H1 (cell line): ENCODE measurements around the gene NDC80. TPM values are rescaled to one million over a fixed set of nuclear protein-coding genes. Genes with fewer than 3 reads are reported as not detected.

Experiments
- CTCF ChIA-PET: fragments of 300-600 bp; sonication (Branson Sonifier 250); formaldehyde crosslinking; loops from one replicate; lab custom pipeline; 2021; ENCODE audit not compliant: partially characterized antibody; lab: Charles Lee
- POLR2A ChIA-PET: fragments of 300-600 bp; sonication (Branson Sonifier 250); formaldehyde crosslinking; loops from one replicate; lab custom pipeline; 2021; ENCODE audit warnings: inconsistent platforms; ENCODE audit not compliant: partially characterized antibody; lab: Charles Lee
- DNase-seq, 2 experiments: peaks; one replicate each; pipeline versions ENCODE4 v3.0.0 to v3.0.0-alpha.2; 2010 to 2022; ENCODE audit warnings: low spot score in 2 of 2, low read depth in 1 of 2, mixed read lengths in 1 of 2
- FAIRE-seq: peaks from 2 replicates; lab custom pipeline; 2011; peaks lifted over from hg19 to GRCh38; lab: Jason Lieb, UNC
- H2AFZ ChIP-seq: 2 replicates; pipeline ENCODE4 v1.8.1; 2012; ENCODE audit warnings: low read length, inconsistent platforms
- H2AK5ac ChIP-seq: 2 replicates; pipeline ENCODE4 v1.6.1; 2013; ENCODE audit warnings: low read depth, low read length
- H2BK120ac ChIP-seq: replicated peaks from 2 replicates; pipeline ENCODE3; 2013; ENCODE audit warnings: low read depth, low read length, inconsistent platforms
- H2BK12ac ChIP-seq: 2 replicates; pipeline ENCODE4 v1.6.1; 2013; ENCODE audit warnings: low read depth, low read length
- H2BK15ac ChIP-seq: 2 replicates; pipeline ENCODE4 v1.6.1; 2013; ENCODE audit warnings: low read length
- H2BK20ac ChIP-seq: 2 replicates; pipeline ENCODE4 v1.6.1; 2013; ENCODE audit warnings: low read length
- H2BK5ac ChIP-seq: 2 replicates; pipeline ENCODE4 v1.6.1; 2013; ENCODE audit warnings: low read depth, low read length
- H3K14ac ChIP-seq: 2 replicates; pipeline ENCODE4 v1.6.1; 2013; ENCODE audit warnings: inconsistent platforms; ENCODE audit not compliant: insufficient read length
- H3K18ac ChIP-seq: 2 replicates; pipeline ENCODE4 v1.6.1; 2013; ENCODE audit warnings: low read length; ENCODE audit errors: extremely low read depth
- H3K23ac ChIP-seq: 2 replicates; pipeline ENCODE4 v1.6.1; 2013; ENCODE audit warnings: inconsistent platforms; ENCODE audit not compliant: insufficient read length
- H3K23me2 ChIP-seq: 2 replicates; pipeline ENCODE4 v1.6.1; 2013; ENCODE audit warnings: low read depth, low read length
- H3K27ac ChIP-seq: 2 replicates; pipeline ENCODE4 v1.6.1; 2011; ENCODE audit warnings: low read depth, low read length, inconsistent platforms
- H3K27me3 ChIP-seq, 4 experiments: replicated peaks in 1 of 4; 1 replicate in 1 of 4; 2 replicates in 3 of 4; pipeline versions ENCODE4 v1.6.1 to v1.8.1; 2011 to 2013; ENCODE audit warnings: low read length in 3 of 4, mild to moderate bottlenecking in 3 of 4, inconsistent platforms in 2 of 4, mixed read lengths in 2 of 4, moderate library complexity in 1 of 4; ENCODE audit not compliant: control insufficient read depth in 3 of 4, insufficient read depth in 3 of 4; ENCODE audit errors: extremely low read depth in 1 of 4
- H3K36me3 ChIP-seq, 4 experiments: 2 replicates each; pipeline versions ENCODE4 v1.6.1 to v1.8.1; 2011 to 2013; ENCODE audit warnings: mild to moderate bottlenecking in 4 of 4, low read length in 3 of 4, moderate library complexity in 2 of 4, control low read depth in 1 of 4, inconsistent platforms in 1 of 4; ENCODE audit not compliant: insufficient read depth in 4 of 4, control insufficient read depth in 2 of 4
- H3K4ac ChIP-seq: replicated peaks from 2 replicates; pipeline ENCODE3; 2013; ENCODE audit warnings: low read length, low read depth, mixed read lengths, inconsistent platforms; ENCODE audit not compliant: insufficient read length
- H3K4me1 ChIP-seq, 4 experiments: replicated peaks in 1 of 4; 1 replicate in 1 of 4; 2 replicates in 3 of 4; pipeline versions ENCODE4 v1.6.1 to v1.8.1; 2011 to 2013; ENCODE audit warnings: low read length in 3 of 4, inconsistent platforms in 2 of 4, mixed read lengths in 1 of 4; ENCODE audit not compliant: insufficient read depth in 4 of 4, control insufficient read depth in 3 of 4
- H3K4me2 ChIP-seq, 2 experiments: 2 replicates each; pipeline versions ENCODE4 v1.6.1 to v1.8.1; 2011 to 2013; ENCODE audit warnings: low read depth in 2 of 2, low read length in 2 of 2, control low read depth in 1 of 2, inconsistent platforms in 1 of 2, mild to moderate bottlenecking in 1 of 2; ENCODE audit not compliant: insufficient read depth in 1 of 2
- H3K4me3 ChIP-seq, 4 experiments: fragments of 200-600, 300-600 bp in 1 of 4; sonication (generic), shearing (Covaris generic), sonication (Bioruptor Twin) in 1 of 4; 2 replicates each; pipeline versions ENCODE4 v1.5.1 to v1.8.1; 2011 to 2016; ENCODE audit warnings: low read length in 4 of 4, low read depth in 3 of 4, control low read depth in 2 of 4, inconsistent platforms in 2 of 4, mild to moderate bottlenecking in 2 of 4, mixed read lengths in 1 of 4, moderate library complexity in 1 of 4; ENCODE audit not compliant: insufficient read depth in 2 of 4; ENCODE audit errors: extremely low read depth in 1 of 4
- H3K56ac ChIP-seq: replicated peaks from 2 replicates; pipeline ENCODE3; 2013; ENCODE audit warnings: low read depth, mild to moderate bottlenecking, mixed read lengths, low read length, inconsistent platforms; ENCODE audit not compliant: insufficient read length
- H3K79me1 ChIP-seq: 2 replicates; pipeline ENCODE4 v1.6.1; 2013; ENCODE audit warnings: low read depth, low read length, control low read depth
- H3K79me2 ChIP-seq, 2 experiments: 2 replicates each; pipeline versions ENCODE4 v1.6.1 to v1.8.1; 2012 to 2013; ENCODE audit warnings: low read length in 2 of 2, mild to moderate bottlenecking in 2 of 2, inconsistent platforms in 1 of 2; ENCODE audit not compliant: insufficient read depth in 2 of 2, control insufficient read depth in 1 of 2
- H3K9ac ChIP-seq, 4 experiments: replicated peaks in 1 of 4; 1 replicate in 1 of 4; 2 replicates in 3 of 4; pipeline versions ENCODE4 v1.6.1 to v1.8.1; 2011 to 2013; ENCODE audit warnings: low read depth in 3 of 4, low read length in 3 of 4, control low read depth in 2 of 4, mild to moderate bottlenecking in 2 of 4, moderate library complexity in 2 of 4, inconsistent platforms in 1 of 4; ENCODE audit errors: extremely low read depth in 1 of 4
- H3K9me3 ChIP-seq, 2 experiments: 2 replicates each; pipeline versions ENCODE4 v1.6.1 to v1.8.1; 2012 to 2013; ENCODE audit warnings: mild to moderate bottlenecking in 2 of 2, moderate library complexity in 2 of 2, control low read depth in 1 of 2, inconsistent platforms in 1 of 2, low read depth in 1 of 2, low read length in 1 of 2, mixed read lengths in 1 of 2; ENCODE audit not compliant: insufficient read depth in 2 of 2
- H4K20me1 ChIP-seq, 2 experiments: replicated peaks in 1 of 2; 2 replicates each; pipeline versions ENCODE3 to v1.8.1; 2011 to 2013; ENCODE audit warnings: inconsistent platforms in 2 of 2, low read length in 2 of 2, mild to moderate bottlenecking in 1 of 2; ENCODE audit not compliant: insufficient read depth in 2 of 2, control insufficient read depth in 1 of 2
- H4K5ac ChIP-seq: 2 replicates; pipeline ENCODE4 v1.6.1; 2013; ENCODE audit warnings: low read length, low read depth, mixed read lengths, inconsistent platforms; ENCODE audit not compliant: insufficient read length
- H4K8ac ChIP-seq: 2 replicates; pipeline ENCODE4 v1.8.0; 2013; ENCODE audit warnings: mild to moderate bottlenecking, moderate library complexity, low read length, inconsistent platforms; ENCODE audit not compliant: insufficient read depth; ENCODE audit errors: extremely low read depth
- H4K91ac ChIP-seq: replicated peaks from 2 replicates; pipeline ENCODE3; 2013; ENCODE audit warnings: low read length, mixed read lengths, inconsistent platforms; ENCODE audit not compliant: insufficient read length
- BRCA1 ChIP-seq: IDR thresholded peaks from 2 replicates; pipeline ENCODE4 v1.6.1; 2012; ENCODE audit warnings: low read depth, low read length, improper control_type of control experiment
- CBX5 ChIP-seq: fragments of 300-800, 300-1000 bp; sonication (generic); IDR thresholded peaks from 2 replicates; pipeline ENCODE4 v1.7.1; 2016; ENCODE audit warnings: antibody characterized with exemption, low read length, low read depth
- KDM5A ChIP-seq: fragments of 200-600 bp; IDR thresholded peaks from 2 replicates; pipeline ENCODE4 v1.7.1; 2012; ENCODE audit warnings: mild to moderate bottlenecking, low read length, inconsistent platforms, mixed read lengths
- POLR2A ChIP-seq, 2 experiments: IDR thresholded peaks; 1 replicate in 1 of 2; 2 replicates in 1 of 2; pipeline ENCODE4 v1.6.1; 2011; ENCODE audit warnings: low read depth in 2 of 2, low read length in 2 of 2, mild to moderate bottlenecking in 2 of 2; ENCODE audit errors: control extremely low read depth in 1 of 2
- RFX5 ChIP-seq: IDR thresholded peaks from 2 replicates; pipeline ENCODE4 v1.6.1; 2011; ENCODE audit warnings: low read depth, low read length, improper control_type of control experiment, borderline replicate concordance
- SIRT6 ChIP-seq: IDR thresholded peaks from one replicate; pipeline ENCODE4 v1.7.1; 2012; ENCODE audit warnings: low read length, inconsistent platforms
- YY1 ChIP-seq: IDR thresholded peaks from 2 replicates; pipeline ENCODE4 v1.6.1; 2011; ENCODE audit warnings: low read depth, mild to moderate bottlenecking, low read length
- WGBS, 2 experiments: shearing (Covaris generic) in 1 of 2; methylation state at CpG; one replicate each; pipeline versions ENCODE4 v1.1.6 to v1.1.7; 2013 to 2015; ENCODE audit warnings: low lambda C conversion rate in 2 of 2, mixed read lengths in 2 of 2, inconsistent platforms in 1 of 2, low coverage in 1 of 2, missing lambda C conversion rate in 1 of 2; ENCODE audit not compliant: insufficient replicate concordance in 2 of 2, insufficient coverage in 1 of 2, insufficient read length in 1 of 2; ENCODE audit errors: extremely low coverage in 1 of 2, missing lambda C conversion rate in 1 of 2; 5-methylcytosine and 5-hydroxymethylcytosine counted together
- polyA plus RNA-seq, 7 experiments: library from polyadenylated mRNA; depleted of rRNA in 3 of 7; stranded (reverse) in 5 of 7; unstranded in 2 of 7; fragments of >200 nt in 5 of 7; fragments of 200-250 nt in 2 of 7; gene quantifications; 1 replicate in 5 of 7; 2 replicates in 1 of 7; 4 replicates in 1 of 7; pipeline versions ENCODE4 v1.2.1 to v1.2.3, GENCODE V29; 2011 to 2013; ENCODE audit warnings: missing spikeins in 2 of 7, mixed read lengths in 2 of 7
- total RNA-seq: library from RNA; stranded (reverse); fragmentation: NEBNext Ultra II Directional; extraction: Animal tissue kit (Norgen Biotek cat#: 25700); gene quantifications from 2 replicates; pipeline ENCODE4 v1.2.1, GENCODE V29; 2021

NDC80 gene
- total and polyA plus RNA-seq, 2 of the 8 experiments (the other 6 are each of a cell fraction or from before 2014, with no cell fraction given): 11.0 to 45.0 TPM

DNA sequence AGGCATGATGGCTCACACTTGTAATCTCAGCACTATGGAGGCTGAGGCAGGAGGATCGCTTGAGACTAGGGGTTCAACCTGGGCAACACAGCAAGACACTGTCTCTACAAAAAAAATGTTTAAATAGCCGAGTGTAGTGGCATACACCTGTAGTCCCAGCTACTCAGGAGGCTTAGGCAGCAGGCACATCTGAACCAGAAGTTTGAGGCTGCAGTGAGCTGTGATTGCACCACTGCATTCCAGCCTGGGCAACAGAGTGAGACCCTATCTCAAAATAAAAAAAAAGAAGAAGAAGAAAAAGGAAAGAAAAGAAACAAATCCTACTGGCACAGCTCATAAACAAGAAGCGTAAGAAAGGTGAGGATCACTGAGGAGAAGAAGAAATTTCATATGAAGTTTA, 19.9 kb upstream of the NDC80 start:
- no peak overlapping the region for H3K4ac ChIP-seq
- H3K79me2 ChIP-seq: no peaks in the 10 kb centered on the region
- H3K27me3 ChIP-seq: no peaks in the 10 kb centered on the region
- no peak overlapping the region for H2BK12ac ChIP-seq
- no peak overlapping the region for H3K4me3 ChIP-seq
- no peak overlapping the region for H3K56ac ChIP-seq
- H4K8ac ChIP-seq: no peak overlapping the region
- no peaks in the 10 kb centered on the region for H3K4me1 ChIP-seq
- no peak overlapping the region for H3K23ac ChIP-seq
- no peak overlapping the region for H2BK120ac ChIP-seq
- WGBS, 2 experiments: 91% methylated on average over 3 of the region's 3 CpGs; no CpG with 5 or more reads in 1 of the 2 experiments
- no peak overlapping the region for H4K91ac ChIP-seq
- H3K4me2 ChIP-seq: no peak overlapping the region
- ChIA-PET CTCF (interaction anchor here (0.6 to 1.3 kb wide), 3 partner anchors 214 to 229 kb away, joined by 3 read pairs; no protein-coding TSS in a partner anchor), POLR2A (no interaction called here)
- no peak overlapping the region for H2BK20ac ChIP-seq
- H3K36me3 ChIP-seq: peaks cover 0 to 4% (median 0%) of the 10 kb centered on the region in 4 experiments; a peak in 3 of 8 replicates
- H3K79me1 ChIP-seq: no peaks in the 10 kb centered on the region
- H3K18ac ChIP-seq: no peak overlapping the region
- no peak overlapping the region for H2BK5ac ChIP-seq
- H2BK15ac ChIP-seq: no peak overlapping the region
- no peak overlapping the region for H4K5ac ChIP-seq
- DNase-seq (no peak), FAIRE-seq (no peak)
- no peak overlapping the region for H2AK5ac ChIP-seq
- no peaks in the 10 kb centered on the region for H4K20me1 ChIP-seq
- H3K27ac ChIP-seq: no peak overlapping the region
- no peak overlapping the region for H3K14ac ChIP-seq
- H3K23me2 ChIP-seq: no peaks in the 10 kb centered on the region
- H2AFZ ChIP-seq: no peak overlapping the region
- no peaks in the 10 kb centered on the region for H3K9me3 ChIP-seq
- no peak for TF ChIP-seq CBX5
- TF ChIP-seq YY1: no peak
- no peak for TF ChIP-seq RFX5
- no peak for TF ChIP-seq SIRT6
- no peak for TF ChIP-seq BRCA1
- TF ChIP-seq KDM5A: no peak
- TF ChIP-seq POLR2A (IDR thresholded peaks at IDR 0.05; ENCODE audit: control extremely low read depth in 1 of 2, low read depth in 2 of 2, low read length in 2 of 2): no peak
- H3K9ac ChIP-seq: no peak overlapping the region
